HepG2 (cell line): Measurements from ENCODE around the gene CACNG4. TPM values are rescaled to one million over a fixed set of nuclear protein-coding genes. Genes with fewer than 3 reads are reported as not detected.

ENCODE experiments used
- AKAP8 ChIP-seq: sonication (generic); formaldehyde crosslinking; IDR thresholded peaks from 2 replicates; pipeline ENCODE4 v1.5.1; 2020; ENCODE audit warnings: mild to moderate bottlenecking, missing genetic modification reagents
- ETV5 ChIP-seq: IDR thresholded peaks from 2 replicates; pipeline ENCODE4 v1.6.1; 2018; ENCODE audit warnings: missing biosample characterization, missing genetic modification reagents, inconsistent platforms, borderline replicate concordance
- FOXP1 ChIP-seq, 2 experiments: fragments of 450-650 bp in 1 of 2; IDR thresholded peaks; 2 replicates each; pipeline ENCODE4 v1.6.1; 2017 to 2018; ENCODE audit warnings: antibody characterized with exemption in 1 of 2
- KAT2B ChIP-seq: fragments of 150-350 bp; IDR thresholded peaks from 2 replicates; pipeline ENCODE4 v1.6.1; 2014; ENCODE audit warnings: low read depth, low read length, borderline replicate concordance
- MEIS1 ChIP-seq: sonication (generic); formaldehyde crosslinking; IDR thresholded peaks from 2 replicates; pipeline ENCODE4 v1.9.0; 2021; ENCODE audit warnings: mild to moderate bottlenecking, missing genetic modification reagents, moderate library complexity, borderline replicate concordance
- SETDB1 ChIP-seq: sonication (generic); formaldehyde crosslinking; IDR thresholded peaks from 2 replicates; pipeline ENCODE4 v1.5.1; 2020; ENCODE audit warnings: missing genetic modification reagents, mild to moderate bottlenecking, borderline replicate concordance
- SIX1 ChIP-seq: sonication (generic); formaldehyde crosslinking; IDR thresholded peaks from 2 replicates; pipeline ENCODE4 v1.4.0; 2020; ENCODE audit warnings: missing genetic modification reagents, borderline replicate concordance
- U2AF2 ChIP-seq: fragments of 200-400 bp; formaldehyde crosslinking; IDR thresholded peaks from 2 replicates; pipeline ENCODE4 v1.6.1; 2017; ENCODE audit warnings: low read depth, mild to moderate bottlenecking, low read length
- YY1 ChIP-seq: IDR thresholded peaks from 2 replicates; pipeline ENCODE4 v1.6.1; 2011; ENCODE audit warnings: low read length, low read depth, moderate library complexity, mild to moderate bottlenecking; ENCODE audit not compliant: insufficient read depth, insufficient replicate concordance
- ZC3H13 ChIP-seq: sonication (generic); formaldehyde crosslinking; IDR thresholded peaks from 2 replicates; pipeline ENCODE4 v1.8.1; 2023; ENCODE audit warnings: mild to moderate bottlenecking, missing genetic modification reagents, moderate library complexity
- ZNF550 ChIP-seq: sonication (generic); formaldehyde crosslinking; IDR thresholded peaks from 2 replicates; pipeline ENCODE4 v1.4.0; 2020; ENCODE audit warnings: mild to moderate bottlenecking, missing genetic modification reagents, borderline replicate concordance
- ZNF775 ChIP-seq: sonication (generic); formaldehyde crosslinking; IDR thresholded peaks from 2 replicates; pipeline ENCODE4 v1.4.0; 2020; ENCODE audit warnings: missing genetic modification reagents, mild to moderate bottlenecking, moderate library complexity, borderline replicate concordance
- polyA plus RNA-seq, 8 experiments: library from polyadenylated mRNA; depleted of rRNA in 3 of 8; stranded (reverse) in 7 of 8; unstranded in 1 of 8; fragments of >200 nt; fragmentation: Illumina TruSeq in 4 of 8; extraction: Trizol in 4 of 8; gene quantifications; 2 replicates each; pipeline versions ENCODE4 v1.2.1 to v1.2.3, GENCODE V29; 2011 to 2016; ENCODE audit warnings: low read depth in 4 of 8, missing spikeins in 1 of 8, mixed read lengths in 1 of 8; ENCODE audit not compliant: insufficient read depth in 1 of 8
- total RNA-seq, 5 experiments: library from RNA; depleted of rRNA; stranded (reverse); fragments of >200 nt; fragmentation: Illumina TruSeq; extraction: Trizol; gene quantifications; 2 replicates each; pipeline ENCODE4 v1.2.3, GENCODE V29; 2016; ENCODE audit warnings: low read depth in 1 of 5
- TF ChIP-seq, protein P1 (sequence below): sonication (generic); formaldehyde crosslinking; IDR thresholded peaks from 2 replicates; pipeline ENCODE4 v1.5.0; 2020; ENCODE audit warnings: mild to moderate bottlenecking, missing genetic modification reagents
- TF ChIP-seq, protein P2 (sequence below): sonication (generic); formaldehyde crosslinking; conservative IDR thresholded peaks from 2 replicates; pipeline ENCODE4 v1.8.0; 2022; ENCODE audit warnings: low read depth, missing genetic modification reagents
- TF ChIP-seq, protein P3 (sequence below): sonication (generic); formaldehyde crosslinking; IDR thresholded peaks from 2 replicates; pipeline ENCODE4 v1.5.1; 2020; ENCODE audit warnings: missing genetic modification reagents, mild to moderate bottlenecking, borderline replicate concordance
- TF ChIP-seq, protein P4 (sequence below): IDR thresholded peaks from 2 replicates; pipeline ENCODE4 v1.6.1; 2012; ENCODE audit warnings: low read length, improper control_type of control experiment
- TF ChIP-seq, protein P5 (sequence below): IDR thresholded peaks from 2 replicates; pipeline ENCODE4 v1.6.1; 2018; ENCODE audit warnings: missing genetic modification reagents, mild to moderate bottlenecking, missing compliant biosample characterization
- TF ChIP-seq, protein P6 (sequence below): sonication (generic); formaldehyde crosslinking; IDR thresholded peaks from 2 replicates; pipeline ENCODE4 v1.4.0; 2020; ENCODE audit warnings: missing genetic modification reagents

CACNG4 gene
- total and polyA plus RNA-seq, 2 of the 13 experiments (the other 11 are each of a cell fraction or from before 2014, with no cell fraction given): 0.09 TPM

DNA sequence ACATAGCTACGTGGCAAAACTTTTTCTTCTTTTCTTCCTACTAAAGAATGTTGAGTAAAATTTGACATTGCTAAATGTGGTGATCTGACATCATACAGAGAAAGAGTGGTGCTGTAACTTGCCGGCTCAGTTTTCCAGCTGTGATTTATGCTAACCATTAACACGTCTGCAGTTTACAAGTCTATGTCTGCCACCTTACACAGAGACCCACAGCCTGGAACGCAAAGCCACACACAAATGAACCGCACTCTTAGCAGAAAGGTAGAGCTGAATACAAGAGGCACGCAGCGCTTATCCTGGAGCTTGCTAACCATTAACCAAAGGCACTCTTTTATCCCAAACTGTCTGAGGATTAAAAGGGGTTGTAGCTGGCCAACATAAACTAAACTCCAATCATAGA, 111.8 kb downstream of the CACNG4 start (continued):
- TF ChIP-seq, protein P1, sequence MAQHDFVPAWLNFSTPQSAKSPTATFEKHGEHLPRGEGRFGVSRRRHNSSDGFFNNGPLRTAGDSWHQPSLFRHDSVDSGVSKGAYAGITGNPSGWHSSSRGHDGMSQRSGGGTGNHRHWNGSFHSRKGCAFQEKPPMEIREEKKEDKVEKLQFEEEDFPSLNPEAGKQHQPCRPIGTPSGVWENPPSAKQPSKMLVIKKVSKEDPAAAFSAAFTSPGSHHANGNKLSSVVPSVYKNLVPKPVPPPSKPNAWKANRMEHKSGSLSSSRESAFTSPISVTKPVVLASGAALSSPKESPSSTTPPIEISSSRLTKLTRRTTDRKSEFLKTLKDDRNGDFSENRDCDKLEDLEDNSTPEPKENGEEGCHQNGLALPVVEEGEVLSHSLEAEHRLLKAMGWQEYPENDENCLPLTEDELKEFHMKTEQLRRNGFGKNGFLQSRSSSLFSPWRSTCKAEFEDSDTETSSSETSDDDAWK: no peak
- TF ChIP-seq, protein P2, sequence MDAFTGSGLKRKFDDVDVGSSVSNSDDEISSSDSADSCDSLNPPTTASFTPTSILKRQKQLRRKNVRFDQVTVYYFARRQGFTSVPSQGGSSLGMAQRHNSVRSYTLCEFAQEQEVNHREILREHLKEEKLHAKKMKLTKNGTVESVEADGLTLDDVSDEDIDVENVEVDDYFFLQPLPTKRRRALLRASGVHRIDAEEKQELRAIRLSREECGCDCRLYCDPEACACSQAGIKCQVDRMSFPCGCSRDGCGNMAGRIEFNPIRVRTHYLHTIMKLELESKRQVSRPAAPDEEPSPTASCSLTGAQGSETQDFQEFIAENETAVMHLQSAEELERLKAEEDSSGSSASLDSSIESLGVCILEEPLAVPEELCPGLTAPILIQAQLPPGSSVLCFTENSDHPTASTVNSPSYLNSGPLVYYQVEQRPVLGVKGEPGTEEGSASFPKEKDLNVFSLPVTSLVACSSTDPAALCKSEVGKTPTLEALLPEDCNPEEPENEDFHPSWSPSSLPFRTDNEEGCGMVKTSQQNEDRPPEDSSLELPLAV (CRISPR knock-in tag): no peak
- TF ChIP-seq, protein P3, sequence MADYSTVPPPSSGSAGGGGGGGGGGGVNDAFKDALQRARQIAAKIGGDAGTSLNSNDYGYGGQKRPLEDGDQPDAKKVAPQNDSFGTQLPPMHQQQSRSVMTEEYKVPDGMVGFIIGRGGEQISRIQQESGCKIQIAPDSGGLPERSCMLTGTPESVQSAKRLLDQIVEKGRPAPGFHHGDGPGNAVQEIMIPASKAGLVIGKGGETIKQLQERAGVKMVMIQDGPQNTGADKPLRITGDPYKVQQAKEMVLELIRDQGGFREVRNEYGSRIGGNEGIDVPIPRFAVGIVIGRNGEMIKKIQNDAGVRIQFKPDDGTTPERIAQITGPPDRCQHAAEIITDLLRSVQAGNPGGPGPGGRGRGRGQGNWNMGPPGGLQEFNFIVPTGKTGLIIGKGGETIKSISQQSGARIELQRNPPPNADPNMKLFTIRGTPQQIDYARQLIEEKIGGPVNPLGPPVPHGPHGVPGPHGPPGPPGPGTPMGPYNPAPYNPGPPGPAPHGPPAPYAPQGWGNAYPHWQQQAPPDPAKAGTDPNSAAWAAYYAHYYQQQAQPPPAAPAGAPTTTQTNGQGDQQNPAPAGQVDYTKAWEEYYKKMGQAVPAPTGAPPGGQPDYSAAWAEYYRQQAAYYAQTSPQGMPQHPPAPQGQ (CRISPR knock-in tag): no peak
- TF ChIP-seq U2AF2 (no peak), ETV5 (CRISPR knock-in tag) (no peak), ZNF550 (CRISPR knock-in tag) (no peak), SETDB1 (CRISPR knock-in tag) (no peak), ZC3H13 (CRISPR knock-in tag) (no peak), AKAP8 (CRISPR knock-in tag) (no peak), SIX1 (no peak), KAT2B (no peak), ZNF775 (CRISPR knock-in tag) (no peak), FOXP1 (IDR thresholded peaks at IDR 0.05) (no peak), FOXP1 (CRISPR knock-in tag; IDR thresholded peaks at IDR 0.05) (peak; percentile 42), YY1 (no peak), MEIS1 (CRISPR knock-in tag) (no peak)
- TF ChIP-seq, protein P4, sequence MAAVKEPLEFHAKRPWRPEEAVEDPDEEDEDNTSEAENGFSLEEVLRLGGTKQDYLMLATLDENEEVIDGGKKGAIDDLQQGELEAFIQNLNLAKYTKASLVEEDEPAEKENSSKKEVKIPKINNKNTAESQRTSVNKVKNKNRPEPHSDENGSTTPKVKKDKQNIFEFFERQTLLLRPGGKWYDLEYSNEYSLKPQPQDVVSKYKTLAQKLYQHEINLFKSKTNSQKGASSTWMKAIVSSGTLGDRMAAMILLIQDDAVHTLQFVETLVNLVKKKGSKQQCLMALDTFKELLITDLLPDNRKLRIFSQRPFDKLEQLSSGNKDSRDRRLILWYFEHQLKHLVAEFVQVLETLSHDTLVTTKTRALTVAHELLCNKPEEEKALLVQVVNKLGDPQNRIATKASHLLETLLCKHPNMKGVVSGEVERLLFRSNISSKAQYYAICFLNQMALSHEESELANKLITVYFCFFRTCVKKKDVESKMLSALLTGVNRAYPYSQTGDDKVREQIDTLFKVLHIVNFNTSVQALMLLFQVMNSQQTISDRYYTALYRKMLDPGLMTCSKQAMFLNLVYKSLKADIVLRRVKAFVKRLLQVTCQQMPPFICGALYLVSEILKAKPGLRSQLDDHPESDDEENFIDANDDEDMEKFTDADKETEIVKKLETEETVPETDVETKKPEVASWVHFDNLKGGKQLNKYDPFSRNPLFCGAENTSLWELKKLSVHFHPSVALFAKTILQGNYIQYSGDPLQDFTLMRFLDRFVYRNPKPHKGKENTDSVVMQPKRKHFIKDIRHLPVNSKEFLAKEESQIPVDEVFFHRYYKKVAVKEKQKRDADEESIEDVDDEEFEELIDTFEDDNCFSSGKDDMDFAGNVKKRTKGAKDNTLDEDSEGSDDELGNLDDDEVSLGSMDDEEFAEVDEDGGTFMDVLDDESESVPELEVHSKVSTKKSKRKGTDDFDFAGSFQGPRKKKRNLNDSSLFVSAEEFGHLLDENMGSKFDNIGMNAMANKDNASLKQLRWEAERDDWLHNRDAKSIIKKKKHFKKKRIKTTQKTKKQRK: no peak
- TF ChIP-seq, protein P5, sequence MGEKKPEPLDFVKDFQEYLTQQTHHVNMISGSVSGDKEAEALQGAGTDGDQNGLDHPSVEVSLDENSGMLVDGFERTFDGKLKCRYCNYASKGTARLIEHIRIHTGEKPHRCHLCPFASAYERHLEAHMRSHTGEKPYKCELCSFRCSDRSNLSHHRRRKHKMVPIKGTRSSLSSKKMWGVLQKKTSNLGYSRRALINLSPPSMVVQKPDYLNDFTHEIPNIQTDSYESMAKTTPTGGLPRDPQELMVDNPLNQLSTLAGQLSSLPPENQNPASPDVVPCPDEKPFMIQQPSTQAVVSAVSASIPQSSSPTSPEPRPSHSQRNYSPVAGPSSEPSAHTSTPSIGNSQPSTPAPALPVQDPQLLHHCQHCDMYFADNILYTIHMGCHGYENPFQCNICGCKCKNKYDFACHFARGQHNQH: peak; percentile 58; the same call in 1 of the 2 replicates
- TF ChIP-seq, protein P6, sequence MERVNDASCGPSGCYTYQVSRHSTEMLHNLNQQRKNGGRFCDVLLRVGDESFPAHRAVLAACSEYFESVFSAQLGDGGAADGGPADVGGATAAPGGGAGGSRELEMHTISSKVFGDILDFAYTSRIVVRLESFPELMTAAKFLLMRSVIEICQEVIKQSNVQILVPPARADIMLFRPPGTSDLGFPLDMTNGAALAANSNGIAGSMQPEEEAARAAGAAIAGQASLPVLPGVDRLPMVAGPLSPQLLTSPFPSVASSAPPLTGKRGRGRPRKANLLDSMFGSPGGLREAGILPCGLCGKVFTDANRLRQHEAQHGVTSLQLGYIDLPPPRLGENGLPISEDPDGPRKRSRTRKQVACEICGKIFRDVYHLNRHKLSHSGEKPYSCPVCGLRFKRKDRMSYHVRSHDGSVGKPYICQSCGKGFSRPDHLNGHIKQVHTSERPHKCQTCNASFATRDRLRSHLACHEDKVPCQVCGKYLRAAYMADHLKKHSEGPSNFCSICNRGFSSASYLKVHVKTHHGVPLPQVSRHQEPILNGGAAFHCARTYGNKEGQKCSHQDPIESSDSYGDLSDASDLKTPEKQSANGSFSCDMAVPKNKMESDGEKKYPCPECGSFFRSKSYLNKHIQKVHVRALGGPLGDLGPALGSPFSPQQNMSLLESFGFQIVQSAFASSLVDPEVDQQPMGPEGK: no peak
